Prostate gland (tissue), 2 donors: ENCODE data around the gene KCP.

ENCODE experiments used
- POLR2A ChIP-seq: fragments of 450-650 bp; IDR thresholded peaks from one replicate; pipeline ENCODE4 v1.6.1; 2016; ENCODE audit warnings: antibody characterized with exemption, mild to moderate bottlenecking
- POLR2AphosphoS5 ChIP-seq: sonication (generic); formaldehyde crosslinking; IDR thresholded peaks from one replicate; pipeline ENCODE4 v1.6.1; 2017; ENCODE audit warnings: antibody characterized with exemption
- TF ChIP-seq, protein P1 (sequence below), 4 experiments: fragments of 200-600 bp in 2 of 4; fragments of 450-650 bp in 2 of 4; sonication (generic) in 2 of 4; IDR thresholded peaks; 1 replicate in 3 of 4; 2 replicates in 1 of 4; pipeline ENCODE4 v1.5.1; 2016 to 2019; ENCODE audit warnings: antibody characterized with exemption in 4 of 4, mild to moderate bottlenecking in 2 of 4, moderate library complexity in 2 of 4

DNA sequence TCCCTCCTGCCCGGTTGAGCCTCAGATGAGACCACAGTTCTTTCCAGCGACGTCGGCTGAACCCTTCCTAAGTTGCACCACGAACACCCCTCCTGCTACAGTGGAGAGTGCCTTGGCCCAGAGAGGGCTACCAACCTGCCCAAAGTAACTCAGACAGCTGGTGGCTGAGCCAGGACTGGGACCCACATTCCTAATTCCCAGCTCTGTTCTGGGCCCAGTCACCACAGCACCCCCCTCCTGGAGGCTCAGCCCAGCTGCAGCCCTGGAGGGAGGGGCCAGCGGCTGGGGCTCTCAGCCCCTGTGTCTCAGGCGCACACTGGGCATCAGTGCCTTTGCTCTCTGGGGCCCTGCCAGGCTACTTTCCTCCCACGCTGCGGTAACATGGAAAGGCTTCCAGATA lies 37.3 kb downstream of the KCP start:
- TF ChIP-seq POLR2A (no peak), POLR2AphosphoS5 (no peak)
- TF ChIP-seq, protein P1, sequence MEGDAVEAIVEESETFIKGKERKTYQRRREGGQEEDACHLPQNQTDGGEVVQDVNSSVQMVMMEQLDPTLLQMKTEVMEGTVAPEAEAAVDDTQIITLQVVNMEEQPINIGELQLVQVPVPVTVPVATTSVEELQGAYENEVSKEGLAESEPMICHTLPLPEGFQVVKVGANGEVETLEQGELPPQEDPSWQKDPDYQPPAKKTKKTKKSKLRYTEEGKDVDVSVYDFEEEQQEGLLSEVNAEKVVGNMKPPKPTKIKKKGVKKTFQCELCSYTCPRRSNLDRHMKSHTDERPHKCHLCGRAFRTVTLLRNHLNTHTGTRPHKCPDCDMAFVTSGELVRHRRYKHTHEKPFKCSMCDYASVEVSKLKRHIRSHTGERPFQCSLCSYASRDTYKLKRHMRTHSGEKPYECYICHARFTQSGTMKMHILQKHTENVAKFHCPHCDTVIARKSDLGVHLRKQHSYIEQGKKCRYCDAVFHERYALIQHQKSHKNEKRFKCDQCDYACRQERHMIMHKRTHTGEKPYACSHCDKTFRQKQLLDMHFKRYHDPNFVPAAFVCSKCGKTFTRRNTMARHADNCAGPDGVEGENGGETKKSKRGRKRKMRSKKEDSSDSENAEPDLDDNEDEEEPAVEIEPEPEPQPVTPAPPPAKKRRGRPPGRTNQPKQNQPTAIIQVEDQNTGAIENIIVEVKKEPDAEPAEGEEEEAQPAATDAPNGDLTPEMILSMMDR (IDR thresholded peaks at IDR 0.05), result no peak
